Skin of body (tissue), 2 donors: ENCODE results near the gene WDR11. TPM values are rescaled to one million over a fixed set of nuclear protein-coding genes. Genes with fewer than 3 reads are reported as not detected.

ENCODE experiments used
- DNase-seq: peaks from one replicate; lab custom pipeline; 2025; lab: John Stamatoyannopoulos, UW
- total RNA-seq: library from RNA; depleted of rRNA; stranded (reverse); fragments of >200 nt; gene quantifications from one replicate; pipeline ENCODE4 v1.2.3, GENCODE V29; 2014

The WDR11 gene, protein sequence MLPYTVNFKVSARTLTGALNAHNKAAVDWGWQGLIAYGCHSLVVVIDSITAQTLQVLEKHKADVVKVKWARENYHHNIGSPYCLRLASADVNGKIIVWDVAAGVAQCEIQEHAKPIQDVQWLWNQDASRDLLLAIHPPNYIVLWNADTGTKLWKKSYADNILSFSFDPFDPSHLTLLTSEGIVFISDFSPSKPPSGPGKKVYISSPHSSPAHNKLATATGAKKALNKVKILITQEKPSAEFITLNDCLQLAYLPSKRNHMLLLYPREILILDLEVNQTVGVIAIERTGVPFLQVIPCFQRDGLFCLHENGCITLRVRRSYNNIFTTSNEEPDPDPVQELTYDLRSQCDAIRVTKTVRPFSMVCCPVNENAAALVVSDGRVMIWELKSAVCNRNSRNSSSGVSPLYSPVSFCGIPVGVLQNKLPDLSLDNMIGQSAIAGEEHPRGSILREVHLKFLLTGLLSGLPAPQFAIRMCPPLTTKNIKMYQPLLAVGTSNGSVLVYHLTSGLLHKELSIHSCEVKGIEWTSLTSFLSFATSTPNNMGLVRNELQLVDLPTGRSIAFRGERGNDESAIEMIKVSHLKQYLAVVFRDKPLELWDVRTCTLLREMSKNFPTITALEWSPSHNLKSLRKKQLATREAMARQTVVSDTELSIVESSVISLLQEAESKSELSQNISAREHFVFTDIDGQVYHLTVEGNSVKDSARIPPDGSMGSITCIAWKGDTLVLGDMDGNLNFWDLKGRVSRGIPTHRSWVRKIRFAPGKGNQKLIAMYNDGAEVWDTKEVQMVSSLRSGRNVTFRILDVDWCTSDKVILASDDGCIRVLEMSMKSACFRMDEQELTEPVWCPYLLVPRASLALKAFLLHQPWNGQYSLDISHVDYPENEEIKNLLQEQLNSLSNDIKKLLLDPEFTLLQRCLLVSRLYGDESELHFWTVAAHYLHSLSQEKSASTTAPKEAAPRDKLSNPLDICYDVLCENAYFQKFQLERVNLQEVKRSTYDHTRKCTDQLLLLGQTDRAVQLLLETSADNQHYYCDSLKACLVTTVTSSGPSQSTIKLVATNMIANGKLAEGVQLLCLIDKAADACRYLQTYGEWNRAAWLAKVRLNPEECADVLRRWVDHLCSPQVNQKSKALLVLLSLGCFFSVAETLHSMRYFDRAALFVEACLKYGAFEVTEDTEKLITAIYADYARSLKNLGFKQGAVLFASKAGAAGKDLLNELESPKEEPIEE
- total RNA-seq: 57.7 TPM

DNA sequence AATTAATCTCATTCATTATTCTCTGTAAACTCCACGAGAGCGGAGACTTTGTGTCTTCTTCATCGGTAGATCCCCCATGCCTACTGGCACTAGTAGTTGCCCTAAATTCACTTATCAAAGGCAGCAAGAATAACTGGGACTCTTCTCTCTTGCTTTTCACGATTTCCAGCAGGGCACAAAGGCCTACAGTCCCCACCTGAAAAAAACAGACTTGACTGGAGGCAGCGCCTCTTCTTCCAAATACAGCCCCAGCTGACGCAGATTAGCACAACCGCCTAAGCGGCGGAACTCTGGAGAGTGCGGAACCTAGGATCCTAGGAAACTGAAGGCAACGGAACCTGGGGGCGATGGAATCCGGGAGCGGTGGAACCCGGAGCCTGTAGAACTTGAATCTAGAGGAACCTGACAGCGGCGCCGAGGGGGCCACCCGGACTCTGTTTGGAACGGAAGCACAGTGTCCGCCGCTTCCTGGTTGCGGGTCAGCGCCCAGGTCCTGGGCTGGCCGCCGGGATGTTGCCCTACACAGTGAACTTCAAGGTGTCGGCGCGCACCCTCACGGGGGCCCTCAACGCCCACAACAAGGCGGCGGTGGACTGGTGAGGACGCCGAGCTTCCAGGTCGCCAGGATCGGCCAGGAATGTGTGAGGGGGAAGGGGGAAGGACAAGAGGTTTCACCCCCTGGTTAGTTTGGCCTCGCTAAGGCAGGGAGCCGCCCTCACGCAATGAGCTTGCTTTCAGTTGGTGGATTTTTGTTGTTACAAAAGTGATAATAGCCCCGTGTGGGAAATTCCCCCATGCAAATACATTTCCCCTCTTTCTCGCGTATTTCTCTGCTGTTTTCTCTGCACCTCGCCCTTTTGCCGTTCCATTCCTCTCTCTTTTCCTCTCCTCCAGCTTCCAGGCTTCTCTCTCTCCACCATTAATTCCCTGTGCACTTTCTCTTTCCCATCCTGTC, at the start of gene WDR11:
Gene WDR11, plus strand, starts transcription at position 452 of the 955 bp plus-strand sequence. Its CDS starts 59 bp downstream, at position 511.
- peak; percentile 84 for DNase-seq

DNA sequence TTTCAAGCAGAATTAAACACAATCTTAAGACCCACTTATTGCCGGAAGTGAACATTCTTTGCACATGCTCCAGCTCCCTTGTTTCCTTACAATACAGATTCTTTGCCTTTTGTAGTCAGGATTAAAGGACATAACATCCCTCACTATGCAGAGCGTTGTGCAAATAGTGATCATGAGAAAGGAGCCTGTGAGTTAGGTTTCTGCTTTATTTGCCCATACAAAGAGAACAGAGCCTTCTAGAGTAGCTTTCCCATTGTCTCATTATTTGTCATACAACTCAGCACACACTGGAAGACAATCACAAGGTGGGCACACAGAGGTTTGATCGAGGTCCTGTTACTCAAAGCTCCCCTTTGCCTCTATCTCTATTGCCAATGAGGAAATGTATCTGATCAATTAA, 48.2 kb upstream of the WDR11 start:
- DNase-seq: no peak

DNA sequence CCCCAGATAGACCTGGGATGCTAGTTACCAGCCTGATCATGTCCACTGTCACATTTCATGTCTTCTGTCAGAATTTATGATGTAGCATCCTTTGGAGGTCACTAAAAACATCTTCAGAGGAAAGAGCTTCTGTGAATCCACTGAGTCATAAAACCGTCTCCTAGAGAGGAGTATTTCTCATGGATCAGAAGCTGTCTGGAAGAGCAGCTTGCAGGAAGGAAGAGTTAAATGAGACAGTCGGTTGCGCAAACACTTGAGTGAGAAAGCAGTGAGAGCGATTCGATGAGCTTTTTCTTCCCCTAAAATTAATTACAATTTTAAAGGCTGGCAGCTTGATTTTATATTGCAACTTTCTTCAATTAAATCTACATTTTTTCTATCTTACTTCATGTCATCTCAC, 47.2 kb upstream of the WDR11 start:
- no peak for DNase-seq

DNA sequence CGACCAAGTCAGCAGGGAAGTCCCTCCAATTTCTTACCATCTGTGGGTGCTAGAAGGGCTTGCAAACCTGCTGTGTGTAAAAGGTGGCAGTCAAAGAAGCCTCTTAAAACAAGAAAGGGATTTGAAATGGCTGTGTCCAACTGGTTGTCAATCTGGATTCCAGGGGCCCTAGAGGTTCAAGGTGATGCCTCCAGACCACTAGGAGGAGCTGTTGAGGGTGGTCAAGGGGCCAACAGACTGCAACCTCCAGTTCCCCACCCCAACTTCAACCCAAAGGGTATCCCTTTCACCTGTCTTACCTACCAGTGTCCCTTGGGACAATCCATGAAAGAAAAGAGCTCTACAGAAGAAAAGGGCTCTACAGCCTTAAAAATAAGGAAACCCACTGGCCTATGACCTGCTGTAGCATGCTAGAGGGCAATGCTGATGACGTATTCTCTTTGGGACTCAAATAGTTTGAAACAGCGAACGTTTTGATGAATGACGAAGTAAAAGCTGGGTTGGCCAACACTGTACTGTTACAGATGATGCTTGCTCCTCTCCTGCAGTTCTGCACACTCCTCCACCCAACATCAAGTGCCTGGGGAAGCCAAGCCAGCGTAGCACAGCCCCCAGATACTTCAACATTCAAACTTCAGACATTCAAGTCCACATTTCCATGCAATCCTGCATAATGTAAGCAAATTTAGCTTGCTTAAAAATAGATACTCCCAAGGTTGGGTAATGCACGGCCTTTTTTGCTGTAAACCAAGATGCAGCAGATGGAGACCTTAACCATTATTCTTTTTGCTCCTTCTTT, 45.9 kb upstream of the WDR11 start:
- no peak for DNase-seq

DNA sequence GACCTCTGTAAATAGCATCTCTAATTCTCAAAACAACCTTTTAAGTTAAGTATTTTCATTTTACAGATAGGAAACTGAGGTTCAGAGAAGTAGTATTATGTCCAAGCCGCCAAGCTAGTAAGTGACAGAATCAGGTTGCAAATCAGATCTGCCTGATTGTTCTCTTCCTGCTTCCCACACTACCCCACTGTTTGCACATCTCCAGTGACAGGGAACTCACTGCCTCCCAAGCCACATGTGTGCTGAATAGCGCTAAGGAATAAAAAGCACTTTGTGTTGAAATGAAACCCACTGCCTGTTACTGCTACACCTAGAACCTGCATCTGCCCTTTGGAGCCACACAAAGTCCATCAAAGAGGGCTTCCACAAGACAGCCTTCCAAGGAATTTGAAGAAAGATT, 45.1 kb upstream of the WDR11 start:
- no peak for DNase-seq

DNA sequence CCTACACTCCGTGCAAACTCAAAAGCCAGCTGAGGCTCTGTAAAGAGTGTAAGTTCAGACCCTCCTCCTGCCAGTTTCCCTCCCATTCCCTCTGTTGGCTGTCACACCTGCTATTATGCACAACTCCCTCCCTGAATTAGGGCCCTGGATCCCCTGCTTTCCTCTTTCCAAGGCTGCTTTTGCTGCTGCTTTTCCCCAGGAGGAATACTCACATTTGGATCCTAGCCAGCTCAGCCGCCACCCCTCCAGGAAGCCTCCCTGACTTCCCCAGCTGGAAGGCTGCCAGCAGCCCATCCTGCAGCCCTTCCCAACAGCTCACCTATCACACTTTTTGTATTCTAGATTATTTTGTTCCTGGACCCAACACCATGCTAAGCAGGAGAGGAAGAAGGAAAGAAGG, 40.9 kb upstream of the WDR11 start:
- no peak for DNase-seq

DNA sequence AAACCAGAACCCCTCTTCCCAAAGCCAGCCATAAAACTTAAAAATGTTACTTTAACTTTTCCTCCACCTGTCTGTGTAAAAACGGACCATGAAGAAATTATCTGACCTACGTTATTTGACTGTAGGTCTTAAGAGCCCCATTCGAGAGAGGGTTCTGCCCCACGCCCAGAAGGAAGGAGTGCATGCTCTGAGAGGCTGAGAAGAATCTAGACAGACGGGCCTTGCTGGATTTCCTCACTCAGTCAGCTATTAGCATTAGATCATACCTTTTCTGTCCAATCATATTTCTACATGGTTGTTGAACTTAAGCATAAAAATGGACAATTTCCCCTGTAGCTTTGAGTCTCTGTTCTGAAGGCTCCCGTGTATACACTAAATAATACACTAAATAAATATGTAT, 38.1 kb upstream of the WDR11 start:
- DNase-seq: no peak

DNA sequence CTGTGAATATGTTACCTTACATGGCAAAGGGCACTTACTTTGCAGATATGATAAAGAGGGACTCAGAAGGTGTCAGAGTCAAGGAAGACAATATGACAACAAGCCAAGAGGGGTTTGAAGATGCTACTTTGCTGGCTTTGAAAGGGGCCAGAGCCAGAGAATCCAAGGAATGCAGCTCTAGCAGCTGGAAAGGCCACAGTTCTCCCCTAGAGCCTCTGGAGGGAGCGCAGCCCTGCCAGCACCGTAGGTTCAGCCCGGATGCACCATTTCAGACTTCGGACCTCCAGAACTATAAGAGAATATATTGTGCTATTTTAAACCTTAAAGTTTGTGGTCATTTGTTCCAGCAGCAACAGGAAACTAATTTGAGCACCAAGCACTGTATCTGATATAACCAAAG, 32.9 kb upstream of the WDR11 start:
- no peak for DNase-seq

DNA sequence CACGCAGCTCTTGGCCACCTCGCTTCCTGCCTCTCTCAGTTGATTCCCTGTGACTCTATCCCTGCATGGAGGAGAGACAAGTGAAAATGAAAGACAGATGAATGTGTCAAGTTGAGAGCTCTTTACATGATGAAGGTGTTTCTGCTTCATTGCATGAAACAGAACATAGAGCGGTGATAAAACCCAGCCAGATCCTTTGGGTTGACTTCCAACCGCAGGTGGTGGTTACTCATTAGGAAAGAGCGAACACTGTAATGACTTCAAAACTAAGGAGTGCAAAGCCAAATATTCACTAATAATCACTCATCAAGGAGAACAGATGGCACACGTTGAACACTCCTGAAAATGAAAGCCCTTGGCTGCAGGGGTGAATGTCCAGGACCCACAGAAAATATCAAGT, 31.8 kb upstream of the WDR11 start:
- DNase-seq: no peak

DNA sequence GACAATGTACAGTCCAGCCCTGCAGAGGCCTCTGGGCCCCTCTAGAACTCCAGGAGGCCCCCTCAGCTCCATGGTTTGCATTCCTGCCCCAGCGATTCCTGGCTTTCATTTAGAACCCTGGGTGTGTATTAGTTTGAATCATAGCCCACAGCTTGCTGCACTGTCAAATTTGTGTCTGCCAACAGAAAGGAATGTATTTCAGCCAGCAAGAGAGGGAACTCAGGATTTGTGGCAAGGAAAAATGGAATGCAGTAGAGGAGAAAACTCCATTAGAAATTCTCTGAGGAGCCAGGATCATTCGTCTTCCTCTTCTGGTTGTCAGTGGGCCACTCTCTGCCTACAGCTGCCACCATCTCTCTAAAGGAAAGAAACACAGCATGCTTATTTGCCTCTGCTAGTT, 27.9 kb upstream of the WDR11 start:
- DNase-seq: peak; percentile 16

DNA sequence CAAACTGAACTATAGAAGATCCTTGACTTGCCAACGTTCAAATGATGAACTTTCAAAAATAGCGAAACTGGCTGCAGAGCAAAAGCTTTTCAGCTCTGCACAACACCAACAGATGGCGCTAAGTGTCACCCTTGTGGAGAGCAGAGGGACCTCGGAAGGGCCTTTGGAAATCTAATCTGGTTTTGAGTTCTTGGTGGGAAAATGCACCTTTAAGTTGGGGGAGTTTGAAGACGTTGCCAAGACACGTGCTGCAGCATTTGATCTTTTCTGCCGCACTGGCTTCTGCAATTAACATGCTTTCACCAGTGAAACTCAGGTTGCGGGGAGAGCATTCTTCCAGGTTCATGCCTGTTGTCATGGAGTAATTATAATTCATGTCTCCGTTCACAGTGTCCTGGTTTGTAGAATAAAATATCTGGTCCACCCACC, 26.3 kb upstream of the WDR11 start:
- no peak for DNase-seq

DNA sequence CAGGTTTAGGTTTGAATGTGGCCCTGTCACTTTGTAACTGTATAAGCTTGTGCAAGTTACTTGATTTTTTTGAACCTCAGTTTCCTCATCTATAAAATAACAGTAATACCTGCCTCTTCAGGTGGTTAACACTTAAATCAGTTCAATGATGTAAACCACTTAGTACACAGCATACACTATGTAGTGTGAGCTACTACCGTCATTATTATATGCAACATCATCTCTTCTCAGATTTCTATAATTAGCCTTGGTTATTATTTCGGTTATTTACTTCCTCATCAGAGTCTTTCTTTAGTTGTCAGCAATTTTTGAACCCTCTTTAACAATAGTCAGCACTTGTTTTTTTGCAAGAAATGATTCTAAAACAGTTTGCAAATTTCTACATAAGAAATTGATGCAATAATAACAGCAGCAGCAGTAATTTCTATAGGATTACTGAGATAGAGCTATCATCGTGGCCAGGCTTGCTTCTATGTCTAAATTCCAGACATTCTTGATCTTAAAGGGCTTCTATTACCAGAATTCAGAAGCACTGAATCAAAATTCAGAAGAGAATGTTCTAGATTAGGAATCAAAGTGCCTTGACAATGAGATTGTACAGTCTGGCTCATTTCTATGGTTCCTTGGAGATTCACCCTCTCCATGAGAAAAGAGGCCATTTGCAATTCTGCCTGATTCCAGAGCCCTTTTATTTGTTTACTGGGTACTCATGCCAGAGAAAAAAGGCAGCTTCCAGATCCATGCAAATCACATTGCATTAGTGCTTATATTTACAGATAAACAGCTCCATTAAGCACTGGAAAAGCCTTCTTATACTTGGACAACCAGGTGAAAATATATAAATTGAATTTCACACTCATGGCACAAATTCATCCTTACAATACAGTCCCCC, 25.0 kb upstream of the WDR11 start:
- no peak for DNase-seq

DNA sequence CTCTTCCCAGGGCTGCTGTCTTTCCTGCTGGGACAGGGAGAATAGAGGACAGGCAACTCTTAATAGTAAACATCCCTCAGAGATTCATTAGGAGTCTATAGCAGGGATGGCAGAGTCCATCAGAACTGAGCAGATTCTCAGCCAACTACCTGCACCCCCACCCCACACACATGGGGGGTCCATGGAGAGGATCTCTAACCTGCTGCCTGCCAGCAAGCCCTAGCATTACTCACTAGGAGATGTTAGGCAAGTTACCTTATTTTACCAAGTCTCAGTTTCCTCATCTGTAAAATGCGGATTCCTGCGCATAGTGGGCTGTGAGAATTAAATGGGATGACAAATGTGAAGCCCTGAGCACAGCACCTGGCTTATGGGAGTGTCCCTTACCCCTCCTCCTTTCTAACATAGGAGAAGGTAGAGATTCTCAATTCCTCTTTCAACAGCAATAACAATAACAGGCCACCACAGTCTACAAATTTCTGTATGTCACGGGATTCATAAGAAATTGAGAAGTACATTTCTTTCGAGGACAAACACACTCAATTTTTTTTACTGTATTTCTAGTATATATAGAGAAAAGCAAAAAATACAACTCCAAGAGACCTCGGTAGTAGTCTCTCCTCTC, 23.8 kb upstream of the WDR11 start:
- DNase-seq: no peak

DNA sequence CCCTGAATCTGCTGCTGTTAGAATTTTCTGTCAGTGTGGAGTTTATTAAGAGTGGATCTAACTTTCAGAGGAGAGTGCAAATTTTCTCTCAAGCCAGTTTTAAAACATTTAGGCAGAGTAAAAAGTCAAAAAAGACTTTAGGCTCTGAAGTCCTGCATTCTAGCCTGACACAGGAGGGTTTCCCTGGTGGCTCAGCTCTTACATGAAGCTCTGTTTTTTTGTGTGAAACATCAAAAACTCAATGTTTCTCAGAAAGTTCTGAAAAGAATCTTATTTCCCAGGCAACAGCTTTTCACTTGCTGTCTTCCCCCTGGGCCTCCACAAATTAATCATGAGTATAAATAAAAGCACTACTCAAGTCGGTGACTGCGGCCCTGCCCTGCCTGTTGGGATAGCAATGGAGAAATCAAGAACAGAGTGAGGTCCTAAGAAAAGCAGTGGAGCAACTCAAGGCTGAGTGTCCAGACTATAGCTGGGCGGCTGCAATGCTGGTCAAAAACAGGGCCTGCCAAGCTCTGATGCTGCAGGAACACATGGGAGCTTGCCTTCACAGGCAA, 22.3 kb upstream of the WDR11 start:
- no peak for DNase-seq

DNA sequence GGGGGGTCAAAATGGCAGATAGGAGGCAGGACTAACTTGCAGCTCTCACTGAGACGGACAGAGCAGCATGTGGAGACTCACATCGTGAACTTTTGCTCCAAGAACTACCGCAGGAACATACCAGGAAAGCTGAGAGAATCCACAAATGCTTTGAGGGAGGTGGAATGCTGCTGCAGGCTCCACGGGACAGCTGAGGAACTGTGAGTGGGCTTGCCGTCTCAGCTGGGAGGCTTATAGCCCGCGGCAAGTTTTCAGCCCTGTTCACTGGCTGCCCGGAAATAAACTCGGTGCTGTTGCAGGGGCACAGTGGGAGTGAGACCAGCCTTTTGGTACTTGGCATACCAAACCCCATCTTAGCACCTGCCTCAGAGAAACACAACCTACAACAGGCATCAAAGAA, 19.1 kb upstream of the WDR11 start:
- DNase-seq: no peak

DNA sequence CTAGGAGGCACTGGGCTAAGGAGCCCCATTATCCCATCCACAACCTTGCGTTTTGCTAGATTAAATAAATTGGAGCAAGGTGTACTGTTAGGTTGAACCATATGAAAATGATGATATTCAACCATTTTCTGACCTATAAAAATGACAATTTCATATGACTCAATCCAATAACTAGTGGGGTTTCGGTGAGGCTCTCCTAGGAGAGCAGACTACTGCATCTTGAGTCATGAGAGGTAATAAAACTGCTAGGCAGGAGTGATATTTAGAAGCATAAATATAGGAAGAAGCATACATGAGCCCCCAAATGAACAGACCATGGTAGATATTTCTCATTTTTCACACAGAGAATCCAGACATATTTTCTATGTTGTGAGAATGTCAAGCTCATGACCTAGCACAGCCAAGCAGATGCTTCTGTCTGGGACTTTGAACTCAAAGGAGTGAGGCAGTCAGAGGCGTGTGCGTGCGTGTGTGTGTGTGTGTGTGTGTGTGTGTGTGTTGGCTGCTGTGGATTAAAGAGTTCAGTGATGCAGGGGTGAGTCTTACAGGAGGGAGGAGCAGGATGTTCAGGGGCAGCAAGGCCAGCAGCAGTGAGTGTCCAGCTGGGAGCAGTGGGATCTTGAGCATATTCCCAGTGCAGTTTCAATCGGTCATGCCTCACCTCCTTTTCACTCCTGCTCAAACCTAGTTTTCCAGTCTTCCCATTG, 17.8 kb upstream of the WDR11 start:
- no peak for DNase-seq

DNA sequence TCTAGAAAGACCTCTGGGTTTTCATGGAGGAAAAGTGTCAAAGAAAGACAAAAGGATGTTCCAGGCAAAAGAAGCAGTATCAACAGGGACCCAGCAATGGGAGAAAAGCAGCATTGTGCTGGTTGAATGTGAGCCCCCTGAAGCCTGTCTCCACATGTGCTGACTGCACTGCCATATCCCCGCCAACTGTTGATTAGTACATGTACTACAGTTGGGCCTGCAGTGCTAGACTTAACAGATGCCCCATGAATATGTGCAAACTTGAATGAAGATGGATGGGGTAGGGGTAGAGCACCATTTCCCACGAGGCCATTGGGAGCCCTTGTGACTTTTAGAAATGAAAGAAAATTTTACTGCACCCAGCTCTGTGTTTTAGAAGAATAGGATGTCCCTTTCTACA, 15.6 kb upstream of the WDR11 start:
- no peak for DNase-seq
